Esophagus muscularis mucosa (tissue), 4 donors: ENCODE results near the gene PPP3CA. TPM values are rescaled to one million over a fixed set of nuclear protein-coding genes. Genes with fewer than 3 reads are reported as not detected.
A peak's percentile ranks its signal among the peaks of the same experiment; 100 is the strongest.
"Not testable (repeated sequence)": the region's sequence is repeated elsewhere in the genome, so short reads cannot be mapped to it uniquely, and the experiment has no call there.

Experiments
- DNase-seq: peaks from one replicate; pipeline ENCODE4 v3.0.0-alpha.2; 2017; ENCODE audit errors: extremely low spot score
- H3K27ac ChIP-seq, 4 donors: fragments of 200-600 bp; sonication (generic); replicated peaks in 1 of 4; 1 replicate in 3 of 4; 2 replicates in 1 of 4; pipeline ENCODE4 v1.5.1; 2016 to 2019; ENCODE audit warnings: mild to moderate bottlenecking in 1 of 4
- H3K27me3 ChIP-seq, 4 donors: fragments of 200-600 bp; sonication (generic); one replicate each; pipeline versions ENCODE4 v1.5.1 to v1.6.0; 2016 to 2019
- H3K36me3 ChIP-seq, 4 donors: fragments of 200-600 bp; sonication (generic); one replicate each; pipeline ENCODE4 v1.5.1; 2016 to 2019
- H3K4me1 ChIP-seq, 4 donors: fragments of 200-600 bp; sonication (generic); one replicate each; pipeline ENCODE4 v1.5.1; 2016 to 2019
- H3K4me3 ChIP-seq, 4 donors: fragments of 200-600 bp; sonication (generic); 1 replicate in 2 of 4; 2 replicates in 2 of 4; pipeline ENCODE4 v1.5.1; 2016 to 2019; ENCODE audit warnings: mild to moderate bottlenecking in 4 of 4, moderate library complexity in 1 of 4
- H3K9me3 ChIP-seq, 4 donors: fragments of 200-600 bp; sonication (generic); 1 replicate in 3 of 4; 2 replicates in 1 of 4; pipeline ENCODE4 v1.5.1; 2016 to 2019
- CTCF ChIP-seq, 3 experiments: fragments of 200-600 bp in 2 of 3; fragments of 450-650 bp in 1 of 3; sonication (generic) in 2 of 3; IDR thresholded peaks; one replicate each; pipeline ENCODE4 v1.5.1; 2017 to 2019; ENCODE audit warnings: antibody characterized with exemption in 3 of 3, mild to moderate bottlenecking in 2 of 3, moderate library complexity in 1 of 3
- EP300 ChIP-seq: sonication (generic); formaldehyde crosslinking; IDR thresholded peaks from one replicate; pipeline ENCODE4 v1.6.1; 2017; ENCODE audit warnings: antibody characterized with exemption
- POLR2A ChIP-seq: fragments of 450-650 bp; IDR thresholded peaks from one replicate; pipeline ENCODE4 v1.6.1; 2017; ENCODE audit warnings: antibody characterized with exemption, moderate library complexity, mild to moderate bottlenecking, low read depth
- POLR2AphosphoS5 ChIP-seq, 2 donors: sonication (generic); formaldehyde crosslinking; IDR thresholded peaks; one replicate each; pipeline ENCODE4 v1.6.1; 2017; ENCODE audit warnings: antibody characterized with exemption in 2 of 2
- WGBS: methylation state at CpG from one replicate; pipeline ENCODE4 v1.1.5; 2018; 5-methylcytosine and 5-hydroxymethylcytosine counted together
- intact Hi-C: fragments of 100-400 bp; cut with DNase I; formaldehyde crosslinking; loops from one replicate; pipeline ENCODE4 v1.15.1; 2023
- total RNA-seq, 4 donors: library from RNA; depleted of rRNA; stranded (reverse); fragments of >200 nt; gene quantifications; one replicate each; pipeline versions ENCODE4 v1.1.0 to v1.2.1, GENCODE V29; 2016

Gene PPP3CA
- total RNA-seq, 4 donors from 2014 or later: 21.3 to 31.6 (median 23.3) TPM

DNA sequence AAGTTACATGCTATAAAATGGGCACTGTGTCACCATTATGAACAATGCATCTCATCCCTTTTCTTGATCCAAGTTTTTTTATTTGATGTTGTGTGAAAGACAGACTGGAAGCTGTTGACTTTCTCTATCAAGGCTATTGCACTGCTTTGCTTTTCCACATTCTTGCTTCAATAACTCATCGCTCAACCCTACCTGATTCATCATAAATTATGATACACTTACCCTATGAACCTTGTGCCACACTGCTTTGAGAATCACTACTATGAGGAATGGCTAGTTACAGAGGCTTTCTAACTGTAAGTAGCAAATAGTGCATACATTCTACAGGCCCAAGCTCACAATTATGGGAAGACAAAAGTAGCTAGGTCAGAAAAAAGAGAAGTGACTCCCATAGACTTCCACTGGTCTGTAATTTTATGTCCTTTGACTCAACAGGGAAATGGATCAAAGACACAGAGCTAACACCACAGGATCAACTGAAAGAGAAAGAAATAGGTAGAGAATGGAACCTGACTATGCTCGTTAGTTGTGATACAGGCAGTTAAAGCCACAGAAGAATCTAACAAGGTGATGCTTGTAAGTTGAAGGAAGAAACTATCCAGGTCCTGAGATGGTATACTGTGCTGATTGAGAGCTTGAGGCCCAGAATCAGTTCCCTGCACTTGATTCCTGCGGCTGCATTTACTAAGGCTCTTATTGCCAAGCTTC lies 163.5 kb downstream of the PPP3CA start:
- Histone ChIP-seq H3K27me3 (no peaks in the 10 kb centered on the region), H3K9me3 (no peaks in the 10 kb centered on the region), H3K4me1 (peaks cover 4 to 18% (median 12%) of the 10 kb centered on the region in 4 donors), H3K27ac (no peak overlapping the region), H3K36me3 (no peaks in the 10 kb centered on the region), H3K4me3 (no peak overlapping the region)
- no peak for DNase-seq
- TF ChIP-seq EP300 (no peak), POLR2A (no peak), POLR2AphosphoS5 (IDR thresholded peaks at IDR 0.05) (no peak), CTCF (IDR thresholded peaks at IDR 0.05) (no peak)
- intact Hi-C loops: no loop called here
- 98% methylated on average over 3 of the region's 3 CpGs for WGBS

- Histone ChIP-seq H3K27ac (no peak overlapping the region), H3K27me3 (no peaks in the 10 kb centered on the region), H3K4me1 (peaks cover 4 to 24% (median 11%) of the 10 kb centered on the region in 4 donors), H3K4me3 (no peak overlapping the region), H3K36me3 (no peaks in the 10 kb centered on the region), H3K9me3 (no peaks in the 10 kb centered on the region)
- intact Hi-C loops: no loop called here
- DNase-seq: no peak
- WGBS: 88% methylated on average over 2 of the region's 2 CpGs
- TF ChIP-seq POLR2A: no peak
- TF ChIP-seq POLR2AphosphoS5 (IDR thresholded peaks at IDR 0.05): no peak
- no peak for TF ChIP-seq EP300
- TF ChIP-seq CTCF (IDR thresholded peaks at IDR 0.05): no peak
Observed at GRCh38 chr4:101183221-101183620, 164.1 kb downstream of the PPP3CA start.

DNA sequence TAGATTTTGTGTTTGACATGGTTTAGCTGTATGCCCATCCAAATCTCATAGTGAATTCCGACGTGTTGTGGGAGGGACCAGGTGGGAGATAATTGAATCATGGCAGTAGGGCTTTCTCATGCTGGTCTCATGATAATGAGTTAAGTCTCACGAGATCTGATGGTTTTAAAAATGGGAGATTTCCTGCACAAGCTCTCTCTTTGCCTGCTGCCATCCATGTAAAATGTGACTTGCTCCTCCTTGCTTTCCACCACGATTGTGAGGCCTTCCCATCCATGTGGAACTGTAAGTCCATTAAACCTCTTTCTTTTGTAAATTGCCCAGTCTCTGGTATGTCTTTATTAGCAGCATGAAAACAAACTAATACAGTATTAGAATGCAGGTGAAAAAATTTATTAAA lies 164.6 kb downstream of the PPP3CA start:
- DNase-seq, H3K4me3 ChIP-seq, H3K9me3 ChIP-seq, intact Hi-C loops, H3K27me3 ChIP-seq, H3K27ac ChIP-seq, H3K36me3 ChIP-seq: not testable (repeated sequence)
- 94% methylated on average over 4 of the region's 4 CpGs for WGBS
- peaks cover 7 to 26% (median 11%) of the 10 kb centered on the region in 4 donors for H3K4me1 ChIP-seq

GRCh38 chr4:101178731-101179130 lies 168.6 kb downstream of the PPP3CA start:
- H3K27ac ChIP-seq: no peak overlapping the region
- H3K9me3 ChIP-seq: no peaks in the 10 kb centered on the region
- no peaks in the 10 kb centered on the region for H3K36me3 ChIP-seq
- DNase-seq: no peak
- intact Hi-C loops: no loop called here
- H3K4me1 ChIP-seq: peaks cover 12 to 50% (median 30%) of the 10 kb centered on the region in 4 donors
- H3K4me3 ChIP-seq: no peak overlapping the region
- H3K27me3 ChIP-seq: no peaks in the 10 kb centered on the region
- TF ChIP-seq POLR2AphosphoS5 (IDR thresholded peaks at IDR 0.05) (no peak), CTCF (IDR thresholded peaks at IDR 0.05) (no peak), POLR2A (no peak), EP300 (no peak)
- 98% methylated on average over 2 of the region's 2 CpGs for WGBS

- Histone ChIP-seq H3K27me3 (no peaks in the 10 kb centered on the region), H3K36me3 (no peaks in the 10 kb centered on the region), H3K9me3 (no peaks in the 10 kb centered on the region), H3K4me1 (peaks cover 12 to 61% (median 38%) of the 10 kb centered on the region in 4 donors), H3K27ac (peak overlapping the region in 2 of 4 donors; percentile 1 to 3), H3K4me3 (no peak overlapping the region)
- no peak for TF ChIP-seq POLR2A
- no peak for TF ChIP-seq POLR2AphosphoS5 (IDR thresholded peaks at IDR 0.05)
- TF ChIP-seq CTCF (IDR thresholded peaks at IDR 0.05): no peak
- TF ChIP-seq EP300: no peak
- intact Hi-C loops: no loop called here
- 0% methylated on average over 1 of the region's 1 CpG for WGBS
- no peak for DNase-seq
Observed at GRCh38 chr4:101177154-101177553, 170.2 kb downstream of the PPP3CA start.
